H1 (cell line): ENCODE data around the gene KIAA0586. TPM values are rescaled to one million over a fixed set of nuclear protein-coding genes. Genes with fewer than 3 reads are reported as not detected.

Experiments
- CTCF ChIA-PET: fragments of 300-600 bp; sonication (Branson Sonifier 250); formaldehyde crosslinking; loops from one replicate; lab custom pipeline; 2021; ENCODE audit not compliant: partially characterized antibody; lab: Charles Lee
- POLR2A ChIA-PET: fragments of 300-600 bp; sonication (Branson Sonifier 250); formaldehyde crosslinking; loops from one replicate; lab custom pipeline; 2021; ENCODE audit warnings: inconsistent platforms; ENCODE audit not compliant: partially characterized antibody; lab: Charles Lee
- DNase-seq, 2 experiments: peaks; one replicate each; pipeline versions ENCODE4 v3.0.0 to v3.0.0-alpha.2; 2010 to 2022; ENCODE audit warnings: low spot score in 2 of 2, low read depth in 1 of 2, mixed read lengths in 1 of 2
- FAIRE-seq: peaks from 2 replicates; lab custom pipeline; 2011; peaks lifted over from hg19 to GRCh38; lab: Jason Lieb, UNC
- H2AFZ ChIP-seq: 2 replicates; pipeline ENCODE4 v1.8.1; 2012; ENCODE audit warnings: low read length, inconsistent platforms
- H2AK5ac ChIP-seq: 2 replicates; pipeline ENCODE4 v1.6.1; 2013; ENCODE audit warnings: low read depth, low read length
- H2BK120ac ChIP-seq: replicated peaks from 2 replicates; pipeline ENCODE3; 2013; ENCODE audit warnings: low read depth, low read length, inconsistent platforms
- H2BK12ac ChIP-seq: 2 replicates; pipeline ENCODE4 v1.6.1; 2013; ENCODE audit warnings: low read depth, low read length
- H2BK15ac ChIP-seq: 2 replicates; pipeline ENCODE4 v1.6.1; 2013; ENCODE audit warnings: low read length
- H2BK20ac ChIP-seq: 2 replicates; pipeline ENCODE4 v1.6.1; 2013; ENCODE audit warnings: low read length
- H2BK5ac ChIP-seq: 2 replicates; pipeline ENCODE4 v1.6.1; 2013; ENCODE audit warnings: low read depth, low read length
- H3K14ac ChIP-seq: 2 replicates; pipeline ENCODE4 v1.6.1; 2013; ENCODE audit warnings: inconsistent platforms; ENCODE audit not compliant: insufficient read length
- H3K18ac ChIP-seq: 2 replicates; pipeline ENCODE4 v1.6.1; 2013; ENCODE audit warnings: low read length; ENCODE audit errors: extremely low read depth
- H3K23ac ChIP-seq: 2 replicates; pipeline ENCODE4 v1.6.1; 2013; ENCODE audit warnings: inconsistent platforms; ENCODE audit not compliant: insufficient read length
- H3K23me2 ChIP-seq: 2 replicates; pipeline ENCODE4 v1.6.1; 2013; ENCODE audit warnings: low read depth, low read length
- H3K27ac ChIP-seq: 2 replicates; pipeline ENCODE4 v1.6.1; 2011; ENCODE audit warnings: low read depth, low read length, inconsistent platforms
- H3K27me3 ChIP-seq, 4 experiments: replicated peaks in 1 of 4; 1 replicate in 1 of 4; 2 replicates in 3 of 4; pipeline versions ENCODE4 v1.6.1 to v1.8.1; 2011 to 2013; ENCODE audit warnings: low read length in 3 of 4, mild to moderate bottlenecking in 3 of 4, inconsistent platforms in 2 of 4, mixed read lengths in 2 of 4, moderate library complexity in 1 of 4; ENCODE audit not compliant: control insufficient read depth in 3 of 4, insufficient read depth in 3 of 4; ENCODE audit errors: extremely low read depth in 1 of 4
- H3K36me3 ChIP-seq, 4 experiments: 2 replicates each; pipeline versions ENCODE4 v1.6.1 to v1.8.1; 2011 to 2013; ENCODE audit warnings: mild to moderate bottlenecking in 4 of 4, low read length in 3 of 4, moderate library complexity in 2 of 4, control low read depth in 1 of 4, inconsistent platforms in 1 of 4; ENCODE audit not compliant: insufficient read depth in 4 of 4, control insufficient read depth in 2 of 4
- H3K4ac ChIP-seq: replicated peaks from 2 replicates; pipeline ENCODE3; 2013; ENCODE audit warnings: low read length, low read depth, mixed read lengths, inconsistent platforms; ENCODE audit not compliant: insufficient read length
- H3K4me1 ChIP-seq, 4 experiments: replicated peaks in 1 of 4; 1 replicate in 1 of 4; 2 replicates in 3 of 4; pipeline versions ENCODE4 v1.6.1 to v1.8.1; 2011 to 2013; ENCODE audit warnings: low read length in 3 of 4, inconsistent platforms in 2 of 4, mixed read lengths in 1 of 4; ENCODE audit not compliant: insufficient read depth in 4 of 4, control insufficient read depth in 3 of 4
- H3K4me2 ChIP-seq, 2 experiments: 2 replicates each; pipeline versions ENCODE4 v1.6.1 to v1.8.1; 2011 to 2013; ENCODE audit warnings: low read depth in 2 of 2, low read length in 2 of 2, control low read depth in 1 of 2, inconsistent platforms in 1 of 2, mild to moderate bottlenecking in 1 of 2; ENCODE audit not compliant: insufficient read depth in 1 of 2
- H3K4me3 ChIP-seq, 4 experiments: fragments of 200-600, 300-600 bp in 1 of 4; sonication (generic), shearing (Covaris generic), sonication (Bioruptor Twin) in 1 of 4; 2 replicates each; pipeline versions ENCODE4 v1.5.1 to v1.8.1; 2011 to 2016; ENCODE audit warnings: low read length in 4 of 4, low read depth in 3 of 4, control low read depth in 2 of 4, inconsistent platforms in 2 of 4, mild to moderate bottlenecking in 2 of 4, mixed read lengths in 1 of 4, moderate library complexity in 1 of 4; ENCODE audit not compliant: insufficient read depth in 2 of 4; ENCODE audit errors: extremely low read depth in 1 of 4
- H3K56ac ChIP-seq: replicated peaks from 2 replicates; pipeline ENCODE3; 2013; ENCODE audit warnings: low read depth, mild to moderate bottlenecking, mixed read lengths, low read length, inconsistent platforms; ENCODE audit not compliant: insufficient read length
- H3K79me1 ChIP-seq: 2 replicates; pipeline ENCODE4 v1.6.1; 2013; ENCODE audit warnings: low read depth, low read length, control low read depth
- H3K79me2 ChIP-seq, 2 experiments: 2 replicates each; pipeline versions ENCODE4 v1.6.1 to v1.8.1; 2012 to 2013; ENCODE audit warnings: low read length in 2 of 2, mild to moderate bottlenecking in 2 of 2, inconsistent platforms in 1 of 2; ENCODE audit not compliant: insufficient read depth in 2 of 2, control insufficient read depth in 1 of 2
- H3K9ac ChIP-seq, 4 experiments: replicated peaks in 1 of 4; 1 replicate in 1 of 4; 2 replicates in 3 of 4; pipeline versions ENCODE4 v1.6.1 to v1.8.1; 2011 to 2013; ENCODE audit warnings: low read depth in 3 of 4, low read length in 3 of 4, control low read depth in 2 of 4, mild to moderate bottlenecking in 2 of 4, moderate library complexity in 2 of 4, inconsistent platforms in 1 of 4; ENCODE audit errors: extremely low read depth in 1 of 4
- H3K9me3 ChIP-seq, 2 experiments: 2 replicates each; pipeline versions ENCODE4 v1.6.1 to v1.8.1; 2012 to 2013; ENCODE audit warnings: mild to moderate bottlenecking in 2 of 2, moderate library complexity in 2 of 2, control low read depth in 1 of 2, inconsistent platforms in 1 of 2, low read depth in 1 of 2, low read length in 1 of 2, mixed read lengths in 1 of 2; ENCODE audit not compliant: insufficient read depth in 2 of 2
- H4K20me1 ChIP-seq, 2 experiments: replicated peaks in 1 of 2; 2 replicates each; pipeline versions ENCODE3 to v1.8.1; 2011 to 2013; ENCODE audit warnings: inconsistent platforms in 2 of 2, low read length in 2 of 2, mild to moderate bottlenecking in 1 of 2; ENCODE audit not compliant: insufficient read depth in 2 of 2, control insufficient read depth in 1 of 2
- H4K5ac ChIP-seq: 2 replicates; pipeline ENCODE4 v1.6.1; 2013; ENCODE audit warnings: low read length, low read depth, mixed read lengths, inconsistent platforms; ENCODE audit not compliant: insufficient read length
- H4K8ac ChIP-seq: 2 replicates; pipeline ENCODE4 v1.8.0; 2013; ENCODE audit warnings: mild to moderate bottlenecking, moderate library complexity, low read length, inconsistent platforms; ENCODE audit not compliant: insufficient read depth; ENCODE audit errors: extremely low read depth
- H4K91ac ChIP-seq: replicated peaks from 2 replicates; pipeline ENCODE3; 2013; ENCODE audit warnings: low read length, mixed read lengths, inconsistent platforms; ENCODE audit not compliant: insufficient read length
- CHD2 ChIP-seq: IDR thresholded peaks from 2 replicates; pipeline ENCODE4 v1.6.1; 2012; ENCODE audit warnings: low read length, improper control_type of control experiment
- CTBP2 ChIP-seq: IDR thresholded peaks from 2 replicates; pipeline ENCODE4 v1.7.0; 2011; ENCODE audit warnings: borderline replicate concordance, mild to moderate bottlenecking, moderate library complexity, mixed read lengths, low read length; ENCODE audit not compliant: insufficient read depth, insufficient read length
- E2F6 ChIP-seq: IDR thresholded peaks from 2 replicates; pipeline ENCODE4 v1.6.1; 2012; ENCODE audit warnings: inconsistent platforms
- POU5F1 ChIP-seq: IDR thresholded peaks from 2 replicates; pipeline ENCODE4 v1.6.1; 2011; ENCODE audit warnings: low read depth, mild to moderate bottlenecking, low read length, moderate library complexity
- SP4 ChIP-seq: IDR thresholded peaks from 2 replicates; pipeline ENCODE4 v1.6.1; 2012; ENCODE audit warnings: low read length, inconsistent platforms
- WGBS, 2 experiments: shearing (Covaris generic) in 1 of 2; methylation state at CpG; one replicate each; pipeline versions ENCODE4 v1.1.6 to v1.1.7; 2013 to 2015; ENCODE audit warnings: low lambda C conversion rate in 2 of 2, mixed read lengths in 2 of 2, inconsistent platforms in 1 of 2, low coverage in 1 of 2, missing lambda C conversion rate in 1 of 2; ENCODE audit not compliant: insufficient replicate concordance in 2 of 2, insufficient coverage in 1 of 2, insufficient read length in 1 of 2; ENCODE audit errors: extremely low coverage in 1 of 2, missing lambda C conversion rate in 1 of 2; 5-methylcytosine and 5-hydroxymethylcytosine counted together
- polyA plus RNA-seq, 7 experiments: library from polyadenylated mRNA; depleted of rRNA in 3 of 7; stranded (reverse) in 5 of 7; unstranded in 2 of 7; fragments of >200 nt in 5 of 7; fragments of 200-250 nt in 2 of 7; gene quantifications; 1 replicate in 5 of 7; 2 replicates in 1 of 7; 4 replicates in 1 of 7; pipeline versions ENCODE4 v1.2.1 to v1.2.3, GENCODE V29; 2011 to 2013; ENCODE audit warnings: missing spikeins in 2 of 7, mixed read lengths in 2 of 7
- total RNA-seq: library from RNA; stranded (reverse); fragmentation: NEBNext Ultra II Directional; extraction: Animal tissue kit (Norgen Biotek cat#: 25700); gene quantifications from 2 replicates; pipeline ENCODE4 v1.2.1, GENCODE V29; 2021

Gene KIAA0586
- total and polyA plus RNA-seq, 2 of the 8 experiments (the other 6 are each of a cell fraction or from before 2014, with no cell fraction given) = 7.2 to 24.8 TPM

DNA sequence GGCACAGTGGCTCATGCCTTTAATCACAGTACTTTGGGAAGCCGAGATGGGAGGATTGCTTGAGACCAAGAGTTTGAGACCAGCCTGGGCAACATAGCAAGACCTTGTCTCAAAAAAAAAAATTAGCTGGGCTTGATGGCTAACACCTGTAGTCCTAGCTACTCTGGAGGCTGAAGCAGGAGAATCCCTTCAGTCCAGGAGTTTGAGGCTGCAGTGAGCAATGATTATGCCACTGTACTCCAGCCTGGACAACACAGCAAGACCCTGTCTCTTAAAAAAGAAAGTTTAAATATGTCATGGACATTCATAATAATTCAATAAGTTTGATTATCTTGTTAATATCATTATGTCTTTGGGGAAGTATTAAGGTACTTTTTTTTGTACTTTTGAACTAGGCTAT is 38.9 kb downstream of the KIAA0586 start:
- no peak overlapping the region for H3K27ac ChIP-seq
- no peak overlapping the region for H3K4me3 ChIP-seq
- no peak overlapping the region for H2AFZ ChIP-seq
- H4K5ac ChIP-seq = no peak overlapping the region
- no peak overlapping the region for H2AK5ac ChIP-seq
- no peak overlapping the region for H4K91ac ChIP-seq
- no peak overlapping the region for H3K4me2 ChIP-seq
- FAIRE-seq (no peak), DNase-seq (no peak)
- no peak overlapping the region for H3K14ac ChIP-seq
- H3K79me2 ChIP-seq = no peaks in the 10 kb centered on the region
- no peak overlapping the region for H3K4ac ChIP-seq
- H3K56ac ChIP-seq = no peak overlapping the region
- POLR2A ChIA-PET = interaction anchor here (0.6 to 1.1 kb wide), 2 partner anchors 13 to 40 kb away, joined by 3 read pairs; no protein-coding TSS in a partner anchor
- H3K23ac ChIP-seq = no peak overlapping the region
- H2BK15ac ChIP-seq = no peak overlapping the region
- H3K79me1 ChIP-seq = no peaks in the 10 kb centered on the region
- H3K18ac ChIP-seq = no peak overlapping the region
- CTCF ChIA-PET = interaction anchor here (0.6 to 1.1 kb wide), 2 partner anchors 174 to 589 kb away, joined by 4 read pairs; no protein-coding TSS in a partner anchor
- no peaks in the 10 kb centered on the region for H3K4me1 ChIP-seq
- no peaks in the 10 kb centered on the region for H3K27me3 ChIP-seq
- 80% methylated on average over 1 of the region's 1 CpG; no CpG with 5 or more reads in 1 of the 2 experiments for WGBS, 2 experiments
- H2BK5ac ChIP-seq = no peak overlapping the region
- H2BK20ac ChIP-seq = no peak overlapping the region
- no peak overlapping the region for H3K9ac ChIP-seq
- no peak for TF ChIP-seq POU5F1
- no peak for TF ChIP-seq SP4
- TF ChIP-seq CHD2 = no peak
- no peak for TF ChIP-seq CTBP2
- no peak for TF ChIP-seq E2F6
- no peak overlapping the region for H4K8ac ChIP-seq
- H4K20me1 ChIP-seq = no peaks in the 10 kb centered on the region
- H2BK120ac ChIP-seq = no peak overlapping the region
- H2BK12ac ChIP-seq = no peak overlapping the region
- H3K9me3 ChIP-seq = no peaks in the 10 kb centered on the region
- H3K36me3 ChIP-seq = peaks cover 0 to 17% (median 7%) of the 10 kb centered on the region in 4 experiments; a peak in 4 of 8 replicates
- no peaks in the 10 kb centered on the region for H3K23me2 ChIP-seq
